ENCODE data around the gene CLCN5. TPM values are rescaled to one million over a fixed set of nuclear protein-coding genes. Genes with fewer than 3 reads are reported as not detected.

The CLCN5 gene
- total and polyA plus RNA-seq, 2 of the 13 experiments (the other 11 are each of a cell fraction or from before 2014, with no cell fraction given) = 7.8 to 27.3 TPM

DNA sequence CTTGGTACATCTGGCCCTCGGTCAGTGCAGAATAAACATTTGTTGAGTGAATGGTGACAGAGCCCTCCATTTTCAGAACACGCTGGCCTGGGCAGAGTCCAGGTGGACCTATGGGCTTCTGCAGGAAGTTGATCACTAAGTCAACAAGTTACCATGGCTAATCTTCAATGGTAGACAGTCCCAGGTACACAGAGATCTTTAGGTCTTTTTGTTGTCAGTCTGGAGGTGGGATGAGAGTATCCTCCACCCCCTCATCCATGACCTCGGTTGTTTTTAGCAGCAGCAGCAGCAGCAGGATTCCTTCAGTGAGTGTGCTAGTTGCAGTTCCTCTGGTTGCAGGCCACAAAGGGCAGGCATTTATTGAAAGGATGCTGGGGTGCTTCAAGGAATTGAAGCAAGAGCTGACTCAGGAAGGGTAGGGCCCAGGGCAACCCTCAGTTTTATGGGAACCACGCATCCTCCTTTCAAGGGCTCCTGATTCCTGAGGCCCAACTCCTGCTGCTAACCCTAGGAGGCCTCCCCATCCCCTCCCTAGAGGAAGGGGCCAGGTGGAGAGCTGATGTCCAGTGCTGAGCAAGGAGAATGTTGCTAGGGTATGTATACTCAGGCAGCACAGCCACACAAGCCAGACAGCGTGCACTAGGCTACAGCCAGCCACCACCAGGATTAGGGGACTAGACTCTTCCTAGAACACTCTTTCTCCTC lies 44.8 kb upstream of the CLCN5 start (continued):
- TF ChIP-seq ZNF276 (CRISPR knock-in tag; IDR thresholded peaks at IDR 0.05; ENCODE audit: low read depth) = no peak; the same call in 1 of the 2 replicates
- peak; percentile 47; the same call in 1 of the 2 replicates for TF ChIP-seq GABPB1 (CRISPR knock-in tag; IDR thresholded peaks at IDR 0.05)
- 0 out of 2 replicates have a peak, but pooled peaks have one; percentile 51 for TF ChIP-seq ZNF563 (CRISPR knock-in tag; IDR thresholded peaks at IDR 0.05)
- no peak for TF ChIP-seq RFX5 (IDR thresholded peaks at IDR 0.05; ENCODE audit: low read depth, low read length)
- 0 out of 2 replicates have a peak, but pooled peaks have one; percentile 22 for TF ChIP-seq ZNF292 (CRISPR knock-in tag; IDR thresholded peaks at IDR 0.05; ENCODE audit: borderline replicate concordance, low read depth)
- peak; percentile 83 for TF ChIP-seq NCOA2 (CRISPR knock-in tag; IDR thresholded peaks at IDR 0.05)
- no peak for TF ChIP-seq ATRX (CRISPR knock-in tag; IDR thresholded peaks at IDR 0.05; ENCODE audit: borderline replicate concordance)
- TF ChIP-seq GFI1 (CRISPR knock-in tag; IDR thresholded peaks at IDR 0.05; ENCODE audit: borderline replicate concordance) = no peak
- TF ChIP-seq, protein P1, sequence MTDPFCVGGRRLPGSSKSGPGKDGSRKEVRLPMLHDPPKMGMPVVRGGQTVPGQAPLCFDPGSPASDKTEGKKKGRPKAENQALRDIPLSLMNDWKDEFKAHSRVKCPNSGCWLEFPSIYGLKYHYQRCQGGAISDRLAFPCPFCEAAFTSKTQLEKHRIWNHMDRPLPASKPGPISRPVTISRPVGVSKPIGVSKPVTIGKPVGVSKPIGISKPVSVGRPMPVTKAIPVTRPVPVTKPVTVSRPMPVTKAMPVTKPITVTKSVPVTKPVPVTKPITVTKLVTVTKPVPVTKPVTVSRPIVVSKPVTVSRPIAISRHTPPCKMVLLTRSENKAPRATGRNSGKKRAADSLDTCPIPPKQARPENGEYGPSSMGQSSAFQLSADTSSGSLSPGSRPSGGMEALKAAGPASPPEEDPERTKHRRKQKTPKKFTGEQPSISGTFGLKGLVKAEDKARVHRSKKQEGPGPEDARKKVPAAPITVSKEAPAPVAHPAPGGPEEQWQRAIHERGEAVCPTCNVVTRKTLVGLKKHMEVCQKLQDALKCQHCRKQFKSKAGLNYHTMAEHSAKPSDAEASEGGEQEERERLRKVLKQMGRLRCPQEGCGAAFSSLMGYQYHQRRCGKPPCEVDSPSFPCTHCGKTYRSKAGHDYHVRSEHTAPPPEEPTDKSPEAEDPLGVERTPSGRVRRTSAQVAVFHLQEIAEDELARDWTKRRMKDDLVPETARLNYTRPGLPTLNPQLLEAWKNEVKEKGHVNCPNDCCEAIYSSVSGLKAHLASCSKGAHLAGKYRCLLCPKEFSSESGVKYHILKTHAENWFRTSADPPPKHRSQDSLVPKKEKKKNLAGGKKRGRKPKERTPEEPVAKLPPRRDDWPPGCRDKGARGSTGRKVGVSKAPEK (CRISPR knock-in tag; IDR thresholded peaks at IDR 0.05; ENCODE audit: borderline replicate concordance) = no peak
- no peak for TF ChIP-seq ZNF251 (CRISPR knock-in tag; IDR thresholded peaks at IDR 0.05)
- TF ChIP-seq HIVEP1 (CRISPR knock-in tag; IDR thresholded peaks at IDR 0.05) = no peak
- no peak for TF ChIP-seq PAX8 (CRISPR knock-in tag; IDR thresholded peaks at IDR 0.05; ENCODE audit: borderline replicate concordance)
- no peak for TF ChIP-seq KDM5A (IDR thresholded peaks at IDR 0.05; ENCODE audit: borderline replicate concordance, low read length)
- TF ChIP-seq, protein P2, sequence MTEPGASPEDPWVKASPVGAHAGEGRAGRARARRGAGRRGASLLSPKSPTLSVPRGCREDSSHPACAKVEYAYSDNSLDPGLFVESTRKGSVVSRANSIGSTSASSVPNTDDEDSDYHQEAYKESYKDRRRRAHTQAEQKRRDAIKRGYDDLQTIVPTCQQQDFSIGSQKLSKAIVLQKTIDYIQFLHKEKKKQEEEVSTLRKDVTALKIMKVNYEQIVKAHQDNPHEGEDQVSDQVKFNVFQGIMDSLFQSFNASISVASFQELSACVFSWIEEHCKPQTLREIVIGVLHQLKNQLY (CRISPR knock-in tag; IDR thresholded peaks at IDR 0.05) = no peak
- TF ChIP-seq NFIC (IDR thresholded peaks at IDR 0.05; ENCODE audit: low read length) = no peak
- no peak for TF ChIP-seq ZNF30 (CRISPR knock-in tag; IDR thresholded peaks at IDR 0.05)
- no peak for TF ChIP-seq SNAI1 (CRISPR knock-in tag; IDR thresholded peaks at IDR 0.05; ENCODE audit: borderline replicate concordance)
- no peak for TF ChIP-seq ONECUT2 (CRISPR knock-in tag; IDR thresholded peaks at IDR 0.05)
- TF ChIP-seq MEF2D (CRISPR knock-in tag; IDR thresholded peaks at IDR 0.05) = peak; percentile 67; the same call in 1 of the 2 replicates
- peak; percentile 69; the same call in 1 of the 2 replicates for TF ChIP-seq GATA4 (IDR thresholded peaks at IDR 0.05; ENCODE audit: borderline replicate concordance, low read depth)
- TF ChIP-seq, protein P3, sequence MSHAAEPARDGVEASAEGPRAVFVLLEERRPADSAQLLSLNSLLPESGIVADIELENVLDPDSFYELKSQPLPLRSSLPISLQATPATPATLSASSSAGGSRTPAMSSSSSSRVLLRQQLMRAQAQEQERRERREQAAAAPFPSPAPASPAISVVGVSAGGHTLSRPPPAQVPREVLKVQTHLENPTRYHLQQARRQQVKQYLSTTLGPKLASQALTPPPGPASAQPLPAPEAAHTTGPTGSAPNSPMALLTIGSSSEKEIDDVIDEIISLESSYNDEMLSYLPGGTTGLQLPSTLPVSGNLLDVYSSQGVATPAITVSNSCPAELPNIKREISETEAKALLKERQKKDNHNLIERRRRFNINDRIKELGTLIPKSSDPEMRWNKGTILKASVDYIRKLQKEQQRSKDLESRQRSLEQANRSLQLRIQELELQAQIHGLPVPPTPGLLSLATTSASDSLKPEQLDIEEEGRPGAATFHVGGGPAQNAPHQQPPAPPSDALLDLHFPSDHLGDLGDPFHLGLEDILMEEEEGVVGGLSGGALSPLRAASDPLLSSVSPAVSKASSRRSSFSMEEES (CRISPR knock-in tag; IDR thresholded peaks at IDR 0.05) = 0 out of 2 replicates have a peak, but pooled peaks have one; percentile 31
- no peak for TF ChIP-seq RAD21 (CRISPR knock-in tag; IDR thresholded peaks at IDR 0.05)
- no peak for TF ChIP-seq SSRP1 (CRISPR knock-in tag; IDR thresholded peaks at IDR 0.05)
- peak; percentile 93; the same call in 1 of the 2 replicates for TF ChIP-seq ETV5 (CRISPR knock-in tag; IDR thresholded peaks at IDR 0.05; ENCODE audit: borderline replicate concordance)
- no peak for TF ChIP-seq CBFB (CRISPR knock-in tag; IDR thresholded peaks at IDR 0.05)
